GM23338 (cell line): ENCODE measurements around the gene ESPNL. TPM values are rescaled to one million over a fixed set of nuclear protein-coding genes. Genes with fewer than 3 reads are reported as not detected.
"Not testable (repeated sequence)": the region's sequence is repeated elsewhere in the genome, so short reads cannot be mapped to it uniquely, and the experiment has no call there.

Source experiments
- ATAC-seq: fragments of 200-7000 bp; cut with Tn5 transposase; 3 replicates; pipeline ENCODE4 v1.9.1; 2020
- DNase-seq: peaks from one replicate; pipeline ENCODE4 v3.0.0-alpha.2; 2015; ENCODE audit warnings: low spot score
- H2AFZ ChIP-seq: fragments of 200-600 bp; sonication (generic); 2 replicates; pipeline ENCODE4 v1.8.0; 2016; ENCODE audit warnings: antibody characterized with exemption, mild to moderate bottlenecking, moderate library complexity
- H3F3A ChIP-seq: fragments of 200-600 bp; sonication (generic); replicated peaks from 2 replicates; pipeline ENCODE4 v1.8.0; 2017; ENCODE audit warnings: antibody characterized with exemption, mixed run types, low read depth
- H3K27ac ChIP-seq: fragments of 200-600 bp; sonication (generic); 2 replicates; pipeline ENCODE4 v1.6.1; 2016; ENCODE audit warnings: low read depth
- H3K27me3 ChIP-seq: fragments of 200-600 bp; sonication (generic); 2 replicates; pipeline ENCODE4 v1.8.0; 2016; ENCODE audit warnings: mild to moderate bottlenecking, mixed run types, moderate library complexity; ENCODE audit not compliant: insufficient read depth
- H3K36me3 ChIP-seq: fragments of 200-600 bp; sonication (generic); 2 replicates; pipeline ENCODE4 v1.8.0; 2016; ENCODE audit warnings: mild to moderate bottlenecking; ENCODE audit not compliant: insufficient read depth
- H3K4me1 ChIP-seq: fragments of 200-600 bp; sonication (generic); 2 replicates; pipeline ENCODE4 v1.8.0; 2016; ENCODE audit warnings: mild to moderate bottlenecking, moderate library complexity; ENCODE audit not compliant: insufficient read depth
- H3K4me2 ChIP-seq: fragments of 200-600 bp; sonication (generic); 2 replicates; pipeline ENCODE4 v1.7.1; 2017; ENCODE audit warnings: mixed run types
- H3K4me3 ChIP-seq: fragments of 200-600 bp; sonication (generic); 2 replicates; pipeline ENCODE4 v1.6.1; 2016; ENCODE audit warnings: mixed run types
- H3K79me2 ChIP-seq: fragments of 200-600 bp; sonication (generic); replicated peaks from 2 replicates; pipeline ENCODE4 v1.8.0; 2017; ENCODE audit warnings: mild to moderate bottlenecking; ENCODE audit not compliant: insufficient read depth
- H3K9me2 ChIP-seq: fragments of 200-600 bp; sonication (generic); 2 replicates; pipeline ENCODE4 v1.8.0; 2017; ENCODE audit not compliant: insufficient read depth
- H4K20me1 ChIP-seq: fragments of 200-600 bp; sonication (generic); replicated peaks from 2 replicates; pipeline ENCODE4 v1.8.0; 2017; ENCODE audit warnings: mild to moderate bottlenecking; ENCODE audit not compliant: insufficient read depth
- H3K27ac Mint-ChIP-seq: 2 replicates; pipeline ENCODE4 v1.8.0; 2020; ENCODE audit warnings: inconsistent platforms, mild to moderate bottlenecking, moderate library complexity, mixed read lengths
- H3K27me3 Mint-ChIP-seq: 3 replicates; pipeline ENCODE4 v1.8.0; 2022; ENCODE audit warnings: low read depth, mild to moderate bottlenecking, moderate library complexity, mixed read lengths, inconsistent platforms; ENCODE audit not compliant: insufficient read depth, poor library complexity
- H3K36me3 Mint-ChIP-seq: 3 replicates; pipeline ENCODE4 v1.8.0; 2021; ENCODE audit warnings: low read depth, mild to moderate bottlenecking, inconsistent platforms, moderate library complexity, mixed read lengths
- H3K4me1 Mint-ChIP-seq: 3 replicates; pipeline ENCODE4 v1.8.0; 2020; ENCODE audit warnings: mild to moderate bottlenecking, inconsistent platforms, mixed read lengths
- H3K4me3 Mint-ChIP-seq: 3 replicates; pipeline ENCODE4 v1.8.0; 2021; ENCODE audit warnings: moderate library complexity, mild to moderate bottlenecking, inconsistent platforms, mixed read lengths
- H3K9me3 Mint-ChIP-seq: 3 replicates; pipeline ENCODE4 v1.8.0; 2020; ENCODE audit warnings: moderate library complexity, mild to moderate bottlenecking, inconsistent platforms, mixed read lengths
- CREB1 ChIP-seq: fragments of 250-450 bp; sonication (Bioruptor Pico); IDR thresholded peaks from 2 replicates; pipeline ENCODE4 v1.5.0; 2020; ENCODE audit warnings: low read depth, mild to moderate bottlenecking, moderate library complexity
- CTCF ChIP-seq, 2 experiments: fragments of 200-600 bp in 1 of 2; sonication (generic) in 1 of 2; conservative IDR thresholded peaks; 2 replicates each; pipeline versions ENCODE4 v1.5.1 to v1.6.1; 2016 to 2017; ENCODE audit warnings: antibody characterized with exemption in 2 of 2, low read depth in 2 of 2, mild to moderate bottlenecking in 2 of 2, moderate library complexity in 1 of 2
- ETS1 ChIP-seq: IDR thresholded peaks from 2 replicates; pipeline ENCODE4 v1.6.1; 2016; ENCODE audit warnings: antibody characterized with exemption
- EZH2 ChIP-seq: fragments of 200-600 bp; sonication (generic); IDR thresholded peaks from one replicate; pipeline ENCODE4 v1.8.0; 2017; ENCODE audit warnings: antibody characterized with exemption, mild to moderate bottlenecking, low read depth; ENCODE audit not compliant: unreplicated experiment
- EZH2phosphoT487 ChIP-seq: fragments of 200-600 bp; sonication (generic); IDR thresholded peaks from one replicate; pipeline ENCODE4 v1.8.1; 2018; ENCODE audit warnings: antibody characterized with exemption; ENCODE audit not compliant: unreplicated experiment
- JUNB ChIP-seq: IDR thresholded peaks from one replicate; pipeline ENCODE4 v1.6.1; 2016; ENCODE audit warnings: antibody characterized with exemption; ENCODE audit not compliant: unreplicated experiment
- NANOG ChIP-seq: IDR thresholded peaks from 2 replicates; pipeline ENCODE4 v1.6.1; 2016; ENCODE audit warnings: antibody characterized with exemption, borderline replicate concordance
- POLR2AphosphoS5 ChIP-seq: IDR thresholded peaks from 2 replicates; pipeline ENCODE4 v1.6.1; 2016; ENCODE audit warnings: antibody characterized with exemption, low read depth
- STAT1 ChIP-seq: IDR thresholded peaks from one replicate; pipeline ENCODE4 v1.6.1; 2016; ENCODE audit warnings: antibody characterized with exemption; ENCODE audit not compliant: unreplicated experiment
- ZNF114 ChIP-seq: fragments of 250-450 bp; sonication (Bioruptor Pico); IDR thresholded peaks from 2 replicates; pipeline ENCODE4 v1.5.0; 2020; ENCODE audit warnings: mild to moderate bottlenecking, moderate library complexity
- ZNF462 ChIP-seq: fragments of 250-450 bp; sonication (Bioruptor Pico); IDR thresholded peaks from 2 replicates; pipeline ENCODE4 v1.5.0; 2020; ENCODE audit warnings: mild to moderate bottlenecking, moderate library complexity
- polyA plus RNA-seq: library from polyadenylated mRNA; unstranded; fragments of >200 nt; fragmentation: Nextera tagmentation; extraction: Ambion mirVana; gene quantifications from 2 replicates; pipeline ENCODE4 v1.2.1, GENCODE V29; 2016
- total RNA-seq: library from RNA; depleted of rRNA; stranded (reverse); fragments of >200 nt; shearing (Covaris generic); gene quantifications from 2 replicates; pipeline ENCODE4 v1.2.3, GENCODE V29; 2014

Gene ESPNL
- total and polyA plus RNA-seq, 2 experiments from 2014 or later = 0.44 to 3.1 TPM

GRCh38 chr2:238115709-238116108, 15.6 kb downstream of the ESPNL start:
- not testable (repeated sequence) for H3K9me2 ChIP-seq, ATAC-seq, H4K20me1 ChIP-seq, H3F3A ChIP-seq, H2AFZ ChIP-seq, H3K79me2 ChIP-seq, H3K27me3 ChIP-seq, H3K27me3 Mint-ChIP-seq, H3K27ac ChIP-seq, H3K4me1 ChIP-seq, H3K36me3 Mint-ChIP-seq, H3K27ac Mint-ChIP-seq, H3K4me1 Mint-ChIP-seq, H3K4me3 Mint-ChIP-seq, H3K4me3 ChIP-seq, DNase-seq, H3K4me2 ChIP-seq, H3K36me3 ChIP-seq
- H3K9me3 Mint-ChIP-seq = peaks cover 13% of the 10 kb centered on the region; the same call in 2 of the 3 replicates

DNA sequence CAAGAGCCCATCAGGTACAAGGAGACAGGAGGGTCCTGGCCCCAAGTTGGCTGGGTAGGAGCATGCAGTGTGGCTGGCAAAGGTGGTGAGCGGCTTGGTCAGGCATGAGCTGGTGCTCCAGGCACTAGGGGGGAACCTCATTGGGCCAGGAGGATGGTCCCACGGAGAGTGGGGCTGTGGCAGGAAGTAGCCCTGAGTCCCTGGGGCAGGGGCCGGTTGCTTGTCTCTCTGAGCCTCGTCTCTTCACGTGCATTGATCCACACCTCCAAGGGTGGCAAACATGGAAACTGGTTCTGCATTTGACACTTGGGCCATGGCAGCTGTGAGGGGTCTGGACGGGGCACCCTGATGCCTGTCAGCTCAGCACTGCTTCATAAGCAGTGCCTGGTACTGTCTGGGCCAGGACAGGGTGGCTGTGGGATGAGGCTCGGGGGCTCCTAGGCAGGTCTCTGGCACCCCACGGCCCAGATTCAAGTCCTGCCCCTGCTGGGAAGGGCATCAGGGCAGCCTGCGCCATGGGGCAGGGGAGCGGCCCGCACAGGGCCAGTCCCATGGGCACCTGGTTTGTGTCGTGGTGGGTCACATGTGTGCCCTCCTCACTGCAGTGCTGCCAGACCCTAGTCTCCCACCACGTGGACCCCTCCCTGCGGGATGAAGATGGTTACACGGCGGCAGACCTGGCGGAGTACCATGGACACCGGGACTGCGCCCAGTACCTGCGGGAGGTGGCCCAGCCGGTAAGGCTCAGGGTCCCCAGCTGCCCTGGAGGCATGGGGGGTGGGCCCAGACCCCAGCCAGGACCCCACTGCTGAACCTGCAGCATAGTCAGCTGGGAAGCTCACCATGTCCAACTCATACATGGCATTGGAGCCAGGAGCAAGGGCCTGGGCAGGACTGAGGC, 16.4 kb downstream of the ESPNL start:
- no peaks in the 10 kb centered on the region for H3K79me2 ChIP-seq
- no peaks in the 10 kb centered on the region for H3K9me2 ChIP-seq
- H3K4me3 Mint-ChIP-seq = no peak overlapping the region
- H3K36me3 Mint-ChIP-seq = no peaks in the 10 kb centered on the region
- no peaks in the 10 kb centered on the region for H3K36me3 ChIP-seq
- H3K27me3 Mint-ChIP-seq = peaks cover 8% of the 10 kb centered on the region
- H3K27ac Mint-ChIP-seq = no peak overlapping the region
- peaks cover 13% of the 10 kb centered on the region; the same call in 2 of the 3 replicates for H3K9me3 Mint-ChIP-seq
- no peak overlapping the region for H3K4me3 ChIP-seq
- H4K20me1 ChIP-seq = no peaks in the 10 kb centered on the region
- H3F3A ChIP-seq = no peaks in the 10 kb centered on the region
- no peak overlapping the region for H2AFZ ChIP-seq
- H3K27me3 ChIP-seq = no peaks in the 10 kb centered on the region
- no peaks in the 10 kb centered on the region for H3K4me1 ChIP-seq
- no peak overlapping the region for H3K27ac ChIP-seq
- H3K4me1 Mint-ChIP-seq = peaks cover 4% of the 10 kb centered on the region; the same call in 1 of the 3 replicates
- DNase-seq (no peak), ATAC-seq (no peak)
- H3K4me2 ChIP-seq = no peak overlapping the region
- no peak for TF ChIP-seq CREB1
- TF ChIP-seq STAT1 = no peak
- no peak for TF ChIP-seq POLR2AphosphoS5
- TF ChIP-seq NANOG = no peak
- TF ChIP-seq EZH2 = no peak
- no peak for TF ChIP-seq JUNB
- TF ChIP-seq CTCF (conservative IDR thresholded peaks at IDR 0.05; ENCODE audit: low read depth in 2 of 2) = no peak
- no peak for TF ChIP-seq ZNF114
- no peak for TF ChIP-seq ZNF462
- TF ChIP-seq ETS1 = no peak
- no peak for TF ChIP-seq EZH2phosphoT487
